HEK293T (cell line): ENCODE results near the gene DGKD.

Experiments
- CTCF ChIA-PET: fragments of 350-600 bp; formaldehyde crosslinking; extraction: SDS; loops from one replicate; lab custom pipeline; 2021; ENCODE audit warnings: antibody characterized with exemption, inconsistent platforms; lab: Yijun Ruan, JAX
- POLR2A ChIA-PET: fragments of 350-600 bp; formaldehyde crosslinking; extraction: SDS; loops from one replicate; lab custom pipeline; 2020; ENCODE audit warnings: antibody characterized with exemption, inconsistent platforms; lab: Yijun Ruan, JAX
- DNase-seq: peaks from one replicate; pipeline ENCODE4 v3.0.0; 2012; ENCODE audit warnings: mixed read lengths; ENCODE audit errors: extremely low spot score
- ARNT ChIP-seq: fragments of 450-650 bp; IDR thresholded peaks from 2 replicates; pipeline ENCODE4 v1.6.1; 2017; ENCODE audit warnings: mild to moderate bottlenecking
- BHLHE40 ChIP-seq: fragments of 450-650 bp; IDR thresholded peaks from 2 replicates; pipeline ENCODE4 v1.6.1; 2016; ENCODE audit warnings: mild to moderate bottlenecking, moderate library complexity, borderline replicate concordance
- CTBP1 ChIP-seq: fragments of 450-650 bp; IDR thresholded peaks from 2 replicates; pipeline ENCODE4 v1.6.1; 2016; ENCODE audit warnings: borderline replicate concordance
- ELF4 ChIP-seq: fragments of 450-650 bp; IDR thresholded peaks from 2 replicates; pipeline ENCODE4 v1.6.1; 2017; ENCODE audit warnings: antibody characterized with exemption
- FOXA1 ChIP-seq: fragments of 450-650 bp; IDR thresholded peaks from 2 replicates; pipeline ENCODE4 v1.6.1; 2016; ENCODE audit warnings: mild to moderate bottlenecking
- FOXK2 ChIP-seq: fragments of 450-650 bp; IDR thresholded peaks from 2 replicates; pipeline ENCODE4 v1.6.1; 2016; ENCODE audit warnings: mild to moderate bottlenecking
- FOXM1 ChIP-seq: fragments of 450-650 bp; IDR thresholded peaks from 2 replicates; pipeline ENCODE4 v1.6.1; 2017; ENCODE audit warnings: mild to moderate bottlenecking, borderline replicate concordance
- HDGF ChIP-seq: fragments of 450-650 bp; IDR thresholded peaks from 2 replicates; pipeline ENCODE4 v1.6.1; 2017; ENCODE audit warnings: antibody characterized with exemption, borderline replicate concordance
- L3MBTL2 ChIP-seq: fragments of 450-650 bp; conservative IDR thresholded peaks from 2 replicates; pipeline ENCODE4 v1.6.1; 2016; ENCODE audit warnings: mild to moderate bottlenecking
- LEF1 ChIP-seq: fragments of 450-650 bp; IDR thresholded peaks from 2 replicates; pipeline ENCODE4 v1.6.1; 2017; ENCODE audit warnings: mild to moderate bottlenecking, borderline replicate concordance
- NFRKB ChIP-seq: fragments of 450-650 bp; IDR thresholded peaks from 2 replicates; pipeline ENCODE4 v1.6.1; 2016; ENCODE audit warnings: mild to moderate bottlenecking, moderate library complexity
- PKNOX1 ChIP-seq: fragments of 450-650 bp; IDR thresholded peaks from 2 replicates; pipeline ENCODE4 v1.6.1; 2016
- SP1 ChIP-seq: fragments of 450-650 bp; IDR thresholded peaks from 2 replicates; pipeline ENCODE4 v1.6.1; 2017
- SUZ12 ChIP-seq: fragments of 450-650 bp; IDR thresholded peaks from 2 replicates; pipeline ENCODE4 v1.6.1; 2016; ENCODE audit warnings: mild to moderate bottlenecking
- TARDBP ChIP-seq: fragments of 450-650 bp; IDR thresholded peaks from 2 replicates; pipeline ENCODE4 v1.6.1; 2016
- ZNF384 ChIP-seq: fragments of 450-650 bp; IDR thresholded peaks from 2 replicates; pipeline ENCODE4 v1.6.1; 2016

DGKD gene, protein sequence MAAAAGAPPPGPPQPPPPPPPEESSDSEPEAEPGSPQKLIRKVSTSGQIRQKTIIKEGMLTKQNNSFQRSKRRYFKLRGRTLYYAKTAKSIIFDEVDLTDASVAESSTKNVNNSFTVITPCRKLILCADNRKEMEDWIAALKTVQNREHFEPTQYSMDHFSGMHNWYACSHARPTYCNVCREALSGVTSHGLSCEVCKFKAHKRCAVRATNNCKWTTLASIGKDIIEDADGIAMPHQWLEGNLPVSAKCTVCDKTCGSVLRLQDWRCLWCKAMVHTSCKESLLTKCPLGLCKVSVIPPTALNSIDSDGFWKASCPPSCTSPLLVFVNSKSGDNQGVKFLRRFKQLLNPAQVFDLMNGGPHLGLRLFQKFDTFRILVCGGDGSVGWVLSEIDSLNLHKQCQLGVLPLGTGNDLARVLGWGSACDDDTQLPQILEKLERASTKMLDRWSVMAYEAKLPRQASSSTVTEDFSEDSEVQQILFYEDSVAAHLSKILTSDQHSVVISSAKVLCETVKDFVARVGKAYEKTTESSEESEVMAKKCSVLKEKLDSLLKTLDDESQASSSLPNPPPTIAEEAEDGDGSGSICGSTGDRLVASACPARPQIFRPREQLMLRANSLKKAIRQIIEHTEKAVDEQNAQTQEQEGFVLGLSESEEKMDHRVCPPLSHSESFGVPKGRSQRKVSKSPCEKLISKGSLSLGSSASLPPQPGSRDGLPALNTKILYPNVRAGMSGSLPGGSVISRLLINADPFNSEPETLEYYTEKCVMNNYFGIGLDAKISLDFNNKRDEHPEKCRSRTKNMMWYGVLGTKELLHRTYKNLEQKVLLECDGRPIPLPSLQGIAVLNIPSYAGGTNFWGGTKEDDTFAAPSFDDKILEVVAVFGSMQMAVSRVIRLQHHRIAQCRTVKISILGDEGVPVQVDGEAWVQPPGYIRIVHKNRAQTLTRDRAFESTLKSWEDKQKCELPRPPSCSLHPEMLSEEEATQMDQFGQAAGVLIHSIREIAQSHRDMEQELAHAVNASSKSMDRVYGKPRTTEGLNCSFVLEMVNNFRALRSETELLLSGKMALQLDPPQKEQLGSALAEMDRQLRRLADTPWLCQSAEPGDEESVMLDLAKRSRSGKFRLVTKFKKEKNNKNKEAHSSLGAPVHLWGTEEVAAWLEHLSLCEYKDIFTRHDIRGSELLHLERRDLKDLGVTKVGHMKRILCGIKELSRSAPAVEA

GRCh38 chr2:233353769-233354499, at the start of gene DGKD:
TSS of gene DGKD (plus strand) at chr2:233354494. CDS start at chr2:233354519, 25 bp downstream.
- POLR2A ChIA-PET: no interaction called here
- CTCF ChIA-PET: interaction anchor here (0.6 to 1.2 kb wide), 2 partner anchors 11 to 95 kb away, joined by 4 to 7 read pairs; no protein-coding TSS in a partner anchor
- no peak for TF ChIP-seq PKNOX1
- no peak for TF ChIP-seq LEF1
- peak; percentile 56 for TF ChIP-seq L3MBTL2
- no peak for TF ChIP-seq TARDBP
- DNase-seq: peak; percentile 91

DNA sequence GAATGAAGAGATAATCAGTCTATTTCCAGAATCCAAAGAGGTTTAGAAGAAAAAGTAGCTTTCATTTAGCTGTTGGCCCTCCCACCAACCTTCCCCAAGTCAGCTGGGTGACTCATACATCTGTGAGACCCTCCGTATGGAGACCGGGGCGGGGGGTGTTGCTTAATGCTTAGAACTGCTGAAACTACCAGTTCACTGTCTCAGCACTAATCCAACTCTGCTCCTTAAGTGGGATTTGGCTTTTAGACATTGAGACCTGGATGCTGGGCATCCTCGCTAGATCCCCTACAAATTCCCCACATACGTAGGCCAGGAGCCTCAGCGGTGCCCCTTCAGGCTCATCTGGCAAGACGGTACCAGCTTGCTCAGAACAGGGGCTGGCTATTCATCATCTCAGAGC, 46.7 kb upstream of the DGKD start, which contains the start of gene SAG:
SAG (plus strand) TSS at position 252 of the 400 bp plus-strand sequence. CDS start 1,374 bp downstream, outside the sequence.
- DNase-seq: no peak
- ChIA-PET POLR2A (no interaction called here), CTCF (no interaction called here)
- TF ChIP-seq L3MBTL2 (no peak), PKNOX1 (no peak), BHLHE40 (no peak), NFRKB (no peak)

- ChIA-PET CTCF (no interaction called here), POLR2A (no interaction called here)
- TF ChIP-seq ARNT (no peak), SP1 (no peak), FOXA1 (no peak), SUZ12 (no peak), ELF4 (no peak), ZNF384 (no peak), CTBP1 (no peak), FOXK2 (no peak), LEF1 (no peak), PKNOX1 (no peak), HDGF (no peak), BHLHE40 (no peak), TARDBP (no peak), NFRKB (no peak), FOXM1 (no peak), L3MBTL2 (no peak)
- no peak for DNase-seq
Measured at GRCh38 chr2:233311241-233311926, 42.9 kb upstream of the DGKD start.

DNA sequence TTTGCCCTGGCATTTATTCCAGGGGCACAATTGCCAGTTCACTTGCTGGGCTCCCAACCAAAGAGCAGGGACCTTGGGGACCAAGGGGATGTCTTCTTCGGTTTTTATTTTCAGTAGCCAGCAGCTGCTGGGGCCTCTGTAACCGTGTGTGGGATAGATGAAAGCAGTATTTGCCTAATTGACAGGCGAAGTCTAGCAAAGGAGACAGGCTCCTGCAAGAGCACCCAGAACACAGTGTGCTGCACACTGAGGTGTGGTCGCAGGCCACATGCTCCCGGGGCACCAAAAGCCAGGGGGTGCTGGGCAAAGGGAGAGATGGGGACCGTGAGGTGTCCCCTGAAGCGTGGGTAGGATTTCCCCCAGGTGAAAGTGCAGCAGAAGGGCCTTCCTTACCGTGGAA, 41.4 kb upstream of the DGKD start:
- ChIA-PET POLR2A (no interaction called here), CTCF (no interaction called here)
- DNase-seq: no peak
- TF ChIP-seq FOXM1: no peak
- no peak for TF ChIP-seq LEF1
- TF ChIP-seq PKNOX1: no peak
- TF ChIP-seq BHLHE40: no peak
- no peak for TF ChIP-seq SP1
- no peak for TF ChIP-seq SUZ12
- TF ChIP-seq ARNT: no peak
- TF ChIP-seq ELF4: no peak
- no peak for TF ChIP-seq FOXK2
- no peak for TF ChIP-seq NFRKB
- no peak for TF ChIP-seq FOXA1
- no peak for TF ChIP-seq L3MBTL2
- no peak for TF ChIP-seq CTBP1
- TF ChIP-seq TARDBP: no peak
- TF ChIP-seq HDGF: no peak
- TF ChIP-seq ZNF384: no peak
